Fibroblast of lung (primary cell): ENCODE data around the gene REEP1. TPM values are rescaled to one million over a fixed set of nuclear protein-coding genes. Genes with fewer than 3 reads are reported as not detected.

Experiments
- DNase-seq, 2 donors: peaks; one replicate each; pipeline versions ENCODE4 v3.0.0 to v3.0.0-alpha.2; 2010; ENCODE audit warnings: low read depth in 2 of 2
- H2AFZ ChIP-seq: 2 replicates; pipeline ENCODE4 v1.5.1; 2012; ENCODE audit warnings: low read length, control low read depth, inconsistent platforms
- H3K27ac ChIP-seq: 2 replicates; pipeline ENCODE4 v1.5.1; 2011; ENCODE audit warnings: low read length, control low read depth; ENCODE audit not compliant: insufficient read depth
- H3K27me3 ChIP-seq: 2 replicates; pipeline ENCODE4 v1.5.1; 2011; ENCODE audit warnings: mild to moderate bottlenecking, low read length; ENCODE audit not compliant: control insufficient read depth, insufficient read depth
- H3K36me3 ChIP-seq: 2 replicates; pipeline ENCODE4 v1.5.1; 2011; ENCODE audit warnings: low read length; ENCODE audit not compliant: control insufficient read depth, insufficient read depth
- H3K4me1 ChIP-seq: 2 replicates; pipeline ENCODE4 v1.5.1; 2011; ENCODE audit warnings: low read length; ENCODE audit not compliant: control insufficient read depth, insufficient read depth; ENCODE audit errors: extremely low read depth
- H3K4me2 ChIP-seq: 2 replicates; pipeline ENCODE4 v1.5.1; 2011; ENCODE audit warnings: low read length, control low read depth; ENCODE audit not compliant: insufficient read depth; ENCODE audit errors: extremely low read depth
- H3K4me3 ChIP-seq, 4 experiments: fragments of 200-600 bp in 1 of 4; sonication (generic) in 1 of 4; replicated peaks in 1 of 4; 2 replicates each; pipeline ENCODE4 v1.5.1; 2011 to 2016; ENCODE audit warnings: low read length in 4 of 4, low read depth in 3 of 4, mild to moderate bottlenecking in 3 of 4, control low read depth in 2 of 4, inconsistent platforms in 1 of 4, mixed read lengths in 1 of 4; ENCODE audit not compliant: insufficient read depth in 1 of 4; ENCODE audit errors: control extremely low read depth in 1 of 4
- H3K79me2 ChIP-seq: 2 replicates; pipeline ENCODE4 v1.5.1; 2012; ENCODE audit warnings: mild to moderate bottlenecking, low read length, inconsistent platforms; ENCODE audit not compliant: control insufficient read depth, insufficient read depth
- H3K9ac ChIP-seq: 2 replicates; pipeline ENCODE4 v1.5.1; 2011; ENCODE audit warnings: mild to moderate bottlenecking, low read length, control low read depth; ENCODE audit not compliant: insufficient read depth
- H3K9me3 ChIP-seq: 2 replicates; pipeline ENCODE4 v1.5.1; 2012; ENCODE audit warnings: low read depth, low read length; ENCODE audit not compliant: control insufficient read depth, insufficient read depth
- H4K20me1 ChIP-seq: 2 replicates; pipeline ENCODE4 v1.5.1; 2011; ENCODE audit warnings: low read length; ENCODE audit not compliant: control insufficient read depth, insufficient read depth; ENCODE audit errors: extremely low read depth
- EZH2 ChIP-seq: IDR thresholded peaks from 2 replicates; pipeline ENCODE4 v1.5.1; 2012; ENCODE audit warnings: low read length, control low read depth, mild to moderate bottlenecking; ENCODE audit errors: missing control alignments
- polyA plus RNA-seq, 2 donors: library from polyadenylated mRNA; depleted of rRNA in 1 of 2; stranded (reverse) in 1 of 2; unstranded in 1 of 2; fragments of >200 nt; gene quantifications; 2 replicates each; pipeline ENCODE4 v1.2.1, GENCODE V29; 2011 to 2012; ENCODE audit warnings: missing spikeins in 1 of 2
- total RNA-seq: library from RNA; depleted of rRNA; stranded (reverse); fragments of >200 nt; gene quantifications from 2 replicates; pipeline ENCODE4 v1.2.1, GENCODE V29; 2014
- TF ChIP-seq, protein P1 (sequence below), 2 donors: IDR thresholded peaks in 1 of 2; conservative IDR thresholded peaks in 1 of 2; 1 replicate in 1 of 2; 2 replicates in 1 of 2; pipeline ENCODE4 v1.5.1; 2011 to 2012; ENCODE audit warnings: low read length in 2 of 2, control low read depth in 1 of 2, inconsistent platforms in 1 of 2, low read depth in 1 of 2, mild to moderate bottlenecking in 1 of 2

REEP1 gene
- total and polyA plus RNA-seq, 2 donors (not counting 1 experiment from before 2014, with no cell fraction given): 0.02 TPM; not detected in 1

DNA sequence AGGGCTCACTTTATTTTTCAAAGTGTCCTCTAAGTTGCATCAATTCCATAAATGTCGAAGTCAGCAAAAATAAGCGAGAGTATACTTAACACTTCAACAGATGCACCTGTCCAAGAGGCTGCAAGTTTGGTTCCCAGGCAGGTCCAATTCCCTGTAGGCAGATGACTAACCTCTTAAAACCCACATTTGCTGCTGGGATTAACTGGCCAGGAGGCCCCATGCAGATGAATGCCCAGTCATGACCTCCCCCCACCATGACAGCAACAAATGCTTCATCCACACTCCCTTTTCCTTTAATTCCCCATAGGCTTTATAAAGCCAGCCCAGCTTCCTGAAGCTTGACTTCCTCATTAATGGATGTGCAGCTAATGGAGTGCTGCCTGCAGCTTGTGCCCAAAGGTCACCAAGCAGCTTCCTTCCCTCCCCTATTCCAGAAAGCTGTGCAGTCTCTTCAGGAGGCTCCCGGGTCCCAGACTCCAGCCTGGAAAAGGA lies 35.7 kb downstream of the REEP1 start:
- Histone ChIP-seq H3K4me2 (no peak overlapping the region), H2AFZ (no peak overlapping the region), H3K4me3 (no peak overlapping the region), H3K9me3 (no peaks in the 10 kb centered on the region), H3K4me1 (no peaks in the 10 kb centered on the region), H4K20me1 (no peaks in the 10 kb centered on the region), H3K27me3 (peaks cover 16% of the 10 kb centered on the region), H3K9ac (no peak overlapping the region), H3K36me3 (no peaks in the 10 kb centered on the region), H3K27ac (no peak overlapping the region), H3K79me2 (no peaks in the 10 kb centered on the region)
- no peak for TF ChIP-seq EZH2
- TF ChIP-seq, protein P1, sequence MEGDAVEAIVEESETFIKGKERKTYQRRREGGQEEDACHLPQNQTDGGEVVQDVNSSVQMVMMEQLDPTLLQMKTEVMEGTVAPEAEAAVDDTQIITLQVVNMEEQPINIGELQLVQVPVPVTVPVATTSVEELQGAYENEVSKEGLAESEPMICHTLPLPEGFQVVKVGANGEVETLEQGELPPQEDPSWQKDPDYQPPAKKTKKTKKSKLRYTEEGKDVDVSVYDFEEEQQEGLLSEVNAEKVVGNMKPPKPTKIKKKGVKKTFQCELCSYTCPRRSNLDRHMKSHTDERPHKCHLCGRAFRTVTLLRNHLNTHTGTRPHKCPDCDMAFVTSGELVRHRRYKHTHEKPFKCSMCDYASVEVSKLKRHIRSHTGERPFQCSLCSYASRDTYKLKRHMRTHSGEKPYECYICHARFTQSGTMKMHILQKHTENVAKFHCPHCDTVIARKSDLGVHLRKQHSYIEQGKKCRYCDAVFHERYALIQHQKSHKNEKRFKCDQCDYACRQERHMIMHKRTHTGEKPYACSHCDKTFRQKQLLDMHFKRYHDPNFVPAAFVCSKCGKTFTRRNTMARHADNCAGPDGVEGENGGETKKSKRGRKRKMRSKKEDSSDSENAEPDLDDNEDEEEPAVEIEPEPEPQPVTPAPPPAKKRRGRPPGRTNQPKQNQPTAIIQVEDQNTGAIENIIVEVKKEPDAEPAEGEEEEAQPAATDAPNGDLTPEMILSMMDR (conservative IDR thresholded peaks at IDR 0.05 in 1 of 2, IDR thresholded peaks at IDR 0.05 in 1 of 2; ENCODE audit: low read depth in 1 of 2, low read length in 2 of 2): no peak
- no peak for DNase-seq

DNA sequence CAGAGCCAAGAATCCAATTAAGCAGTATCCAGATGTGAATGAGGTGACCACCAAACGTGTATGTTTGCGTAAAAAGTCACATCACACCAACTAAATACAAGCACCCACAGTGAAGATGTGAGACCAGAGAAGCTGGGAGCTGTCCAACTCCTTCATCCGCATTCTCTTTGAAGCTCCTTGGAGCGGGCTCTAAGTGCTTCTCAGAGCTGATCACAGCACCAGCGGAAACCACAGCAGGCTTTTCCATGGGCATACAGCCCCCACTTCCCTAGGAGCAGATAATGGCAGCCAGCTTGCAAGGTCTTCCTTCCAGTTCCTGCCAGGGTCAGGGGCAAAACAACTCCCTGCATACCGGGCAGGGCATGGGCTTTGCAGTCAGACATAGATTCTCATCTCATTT lies 36.4 kb downstream of the REEP1 start:
- H4K20me1 ChIP-seq: no peaks in the 10 kb centered on the region
- no peaks in the 10 kb centered on the region for H3K36me3 ChIP-seq
- no peak overlapping the region for H3K9ac ChIP-seq
- no peak overlapping the region for H2AFZ ChIP-seq
- no peak overlapping the region for H3K4me3 ChIP-seq
- DNase-seq: peak in 1 of 2 donors; percentile 14
- no peak overlapping the region for H3K4me2 ChIP-seq
- no peaks in the 10 kb centered on the region for H3K9me3 ChIP-seq
- H3K27ac ChIP-seq: no peak overlapping the region
- no peak for TF ChIP-seq EZH2
- H3K27me3 ChIP-seq: peaks cover 16% of the 10 kb centered on the region
- H3K4me1 ChIP-seq: no peaks in the 10 kb centered on the region
- H3K79me2 ChIP-seq: no peaks in the 10 kb centered on the region

DNA sequence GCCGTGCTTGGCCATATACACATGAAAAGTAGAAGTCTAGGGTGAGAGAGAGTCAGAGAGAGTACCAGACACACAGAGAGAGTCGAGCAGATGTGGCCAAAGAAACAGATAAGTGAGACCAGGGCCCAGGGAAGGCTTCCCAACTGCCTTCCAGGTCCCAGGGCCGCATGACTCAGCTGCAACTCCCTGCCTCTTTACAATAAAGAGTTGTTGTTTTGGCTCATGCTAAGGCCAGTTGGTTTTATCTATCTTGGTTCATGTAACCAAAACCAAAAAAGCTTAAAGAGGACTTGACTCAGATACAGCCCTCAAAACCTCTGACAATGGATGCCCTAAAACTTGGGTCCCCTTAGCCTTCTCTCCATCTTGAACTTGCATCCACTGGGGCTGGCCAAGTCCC lies 36.9 kb downstream of the REEP1 start:
- Histone ChIP-seq H3K27me3 (peaks cover 16% of the 10 kb centered on the region), H3K36me3 (no peaks in the 10 kb centered on the region), H3K9ac (no peak overlapping the region), H4K20me1 (no peaks in the 10 kb centered on the region), H3K4me1 (no peaks in the 10 kb centered on the region), H2AFZ (no peak overlapping the region), H3K4me2 (no peak overlapping the region), H3K79me2 (no peaks in the 10 kb centered on the region), H3K4me3 (no peak overlapping the region), H3K9me3 (no peaks in the 10 kb centered on the region), H3K27ac (no peak overlapping the region)
- no peak for DNase-seq
- TF ChIP-seq, protein P1 (conservative IDR thresholded peaks at IDR 0.05 in 1 of 2, IDR thresholded peaks at IDR 0.05 in 1 of 2; ENCODE audit: low read depth in 1 of 2, low read length in 2 of 2): no peak
- TF ChIP-seq EZH2: no peak
